NCI-H2081 (cell line): ENCODE results near the gene TSHZ2.
A peak's percentile ranks its signal among the peaks of the same experiment; 100 is the strongest.
"Not testable (repeated sequence)": the region's sequence is repeated elsewhere in the genome, so short reads cannot be mapped to it uniquely, and the experiment has no call there.

Experiments used
- DNase-seq, 2 experiments: peaks; one replicate each; lab custom pipeline; 2025; lab: John Stamatoyannopoulos, UW

Gene TSHZ2

GRCh38 chr20:53316206-53316937 lies 344.2 kb downstream of the TSHZ2 start:
- DNase-seq: no peak

- no peak for DNase-seq
Measured at GRCh38 chr20:53319200-53319599, 347.0 kb downstream of the TSHZ2 start.

GRCh38 chr20:53319716-53320115 lies 347.6 kb downstream of the TSHZ2 start:
- no peak for DNase-seq

- DNase-seq: no peak
Measured at GRCh38 chr20:53320701-53321100, 348.5 kb downstream of the TSHZ2 start.

- no peak for DNase-seq
Measured at GRCh38 chr20:53321596-53321995, 349.4 kb downstream of the TSHZ2 start.

- no peak for DNase-seq
Measured at GRCh38 chr20:53322651-53323050, 350.5 kb downstream of the TSHZ2 start.

- DNase-seq: not testable (repeated sequence)
Measured at GRCh38 chr20:53323460-53323859, 351.3 kb downstream of the TSHZ2 start.

- no peak for DNase-seq
Measured at GRCh38 chr20:53324816-53325215, 352.7 kb downstream of the TSHZ2 start.

- DNase-seq: no peak
Measured at GRCh38 chr20:53328961-53329360, 356.8 kb downstream of the TSHZ2 start.

- DNase-seq: no peak
Measured at GRCh38 chr20:53329781-53330180, 357.6 kb downstream of the TSHZ2 start.

- no peak for DNase-seq
Measured at GRCh38 chr20:53330601-53331140, 358.5 kb downstream of the TSHZ2 start.

- no peak for DNase-seq
Measured at GRCh38 chr20:53331151-53331973, 359.2 kb downstream of the TSHZ2 start.

GRCh38 chr20:53332022-53332837 lies 360.1 kb downstream of the TSHZ2 start:
- no peak for DNase-seq

- DNase-seq: no peak
Measured at GRCh38 chr20:53334861-53335260, 362.7 kb downstream of the TSHZ2 start.

- DNase-seq: no peak
Measured at GRCh38 chr20:53335555-53335954, 363.4 kb downstream of the TSHZ2 start.

GRCh38 chr20:53336892-53337291 lies 364.7 kb downstream of the TSHZ2 start:
- DNase-seq: no peak

- DNase-seq: no peak
Measured at GRCh38 chr20:53337390-53338101, 365.4 kb downstream of the TSHZ2 start.

GRCh38 chr20:53338716-53339115 lies 366.6 kb downstream of the TSHZ2 start:
- DNase-seq: no peak

- DNase-seq: no peak
Measured at GRCh38 chr20:53342429-53342828, 370.3 kb downstream of the TSHZ2 start.

GRCh38 chr20:53343448-53343847 lies 371.3 kb downstream of the TSHZ2 start:
- peak; percentile 60 to 78 for DNase-seq

GRCh38 chr20:53344891-53345290 lies 372.7 kb downstream of the TSHZ2 start:
- DNase-seq: no peak
